Mesenchymal stem cell (in vitro differentiated cells and primary cell): ENCODE results near the gene MYBL2.

ENCODE experiments used
- DNase-seq: peaks from one replicate; pipeline ENCODE4 v3.0.0-alpha.2; 2013
- H2AFZ ChIP-seq: one replicate; pipeline ENCODE4 v1.6.1; 2013; ENCODE audit warnings: low read depth, mild to moderate bottlenecking, control low read depth, inconsistent platforms, low read length, moderate library complexity
- H2AK5ac ChIP-seq: 2 replicates; pipeline ENCODE4 v1.6.1; 2013; ENCODE audit warnings: low read length, moderate library complexity, mild to moderate bottlenecking, inconsistent platforms; ENCODE audit not compliant: severe bottlenecking
- H2BK120ac ChIP-seq: one replicate; pipeline ENCODE4 v1.6.1; 2013; ENCODE audit warnings: low read depth, mild to moderate bottlenecking, inconsistent platforms, low read length, moderate library complexity
- H2BK12ac ChIP-seq, 2 experiments: one replicate each; pipeline ENCODE4 v1.6.1; 2013; ENCODE audit warnings: inconsistent platforms in 2 of 2, low read length in 2 of 2, mild to moderate bottlenecking in 2 of 2, moderate library complexity in 2 of 2, control low read depth in 1 of 2
- H2BK15ac ChIP-seq: one replicate; pipeline ENCODE4 v1.6.1; 2013; ENCODE audit warnings: mild to moderate bottlenecking, low read depth, inconsistent platforms; ENCODE audit not compliant: poor library complexity, severe bottlenecking
- H2BK5ac ChIP-seq: 2 replicates; pipeline ENCODE4 v1.6.1; 2013; ENCODE audit warnings: low read depth, mild to moderate bottlenecking, low read length, control low read depth, inconsistent platforms; ENCODE audit not compliant: poor library complexity, severe bottlenecking
- H3K14ac ChIP-seq, 2 experiments: one replicate each; pipeline ENCODE4 v1.6.1; 2013; ENCODE audit warnings: inconsistent platforms in 2 of 2, low read length in 2 of 2, control low read depth in 1 of 2, mild to moderate bottlenecking in 1 of 2, moderate library complexity in 1 of 2
- H3K18ac ChIP-seq, 2 experiments: one replicate each; pipeline ENCODE4 v1.6.1; 2013; ENCODE audit warnings: inconsistent platforms in 2 of 2, low read length in 2 of 2, control low read depth in 1 of 2, low read depth in 1 of 2, mild to moderate bottlenecking in 1 of 2
- H3K23ac ChIP-seq, 2 experiments: one replicate each; pipeline ENCODE4 v1.6.1; 2013; ENCODE audit warnings: inconsistent platforms in 2 of 2, low read length in 2 of 2, mild to moderate bottlenecking in 2 of 2, moderate library complexity in 2 of 2, control low read depth in 1 of 2
- H3K27ac ChIP-seq: 2 replicates; pipeline ENCODE4 v1.5.1; 2013; ENCODE audit warnings: mild to moderate bottlenecking, moderate library complexity, low read length, control low read depth, inconsistent platforms; ENCODE audit not compliant: poor library complexity, severe bottlenecking
- H3K27me3 ChIP-seq, 2 experiments: 2 replicates each; pipeline versions ENCODE4 v1.6.1 to v1.7.0; 2013; ENCODE audit warnings: low read length in 2 of 2, mild to moderate bottlenecking in 2 of 2, moderate library complexity in 2 of 2, control low read depth in 1 of 2, inconsistent platforms in 1 of 2; ENCODE audit not compliant: control insufficient read depth in 1 of 2, insufficient read depth in 1 of 2
- H3K36me3 ChIP-seq, 2 experiments: 2 replicates each; pipeline versions ENCODE4 v1.6.1 to v1.7.0; 2013; ENCODE audit warnings: low read length in 2 of 2, control low read depth in 1 of 2, inconsistent platforms in 1 of 2, low read depth in 1 of 2, mild to moderate bottlenecking in 1 of 2; ENCODE audit not compliant: insufficient read depth in 2 of 2, control insufficient read depth in 1 of 2
- H3K4ac ChIP-seq, 2 experiments: one replicate each; pipeline ENCODE4 v1.6.1; 2013; ENCODE audit warnings: inconsistent platforms in 2 of 2, low read length in 2 of 2, mild to moderate bottlenecking in 2 of 2, moderate library complexity in 2 of 2, control low read depth in 1 of 2, low read depth in 1 of 2
- H3K4me1 ChIP-seq: 2 replicates; pipeline ENCODE4 v1.6.1; 2013; ENCODE audit warnings: low read depth, low read length, control low read depth; ENCODE audit not compliant: control insufficient read depth, insufficient read depth
- H3K4me2 ChIP-seq: 2 replicates; pipeline ENCODE4 v1.6.1; 2013; ENCODE audit warnings: low read length, mild to moderate bottlenecking, inconsistent platforms; ENCODE audit not compliant: poor library complexity, severe bottlenecking
- H3K4me3 ChIP-seq, 2 experiments: 2 replicates each; pipeline versions ENCODE4 v1.5.1 to v1.7.0; 2013; ENCODE audit warnings: low read length in 2 of 2, mild to moderate bottlenecking in 2 of 2, control low read depth in 1 of 2, low read depth in 1 of 2; ENCODE audit not compliant: insufficient read depth in 1 of 2
- H3K79me1 ChIP-seq: replicated peaks from 2 replicates; pipeline ENCODE4 v1.6.1; 2013; ENCODE audit warnings: mild to moderate bottlenecking, control low read depth, low read length, inconsistent platforms; ENCODE audit not compliant: poor library complexity, severe bottlenecking
- H3K9ac ChIP-seq: 2 replicates; pipeline ENCODE4 v1.7.0; 2013; ENCODE audit warnings: mild to moderate bottlenecking, low read length, moderate library complexity
- H3K9me3 ChIP-seq: 2 replicates; pipeline ENCODE4 v1.7.0; 2013; ENCODE audit warnings: mild to moderate bottlenecking, low read length; ENCODE audit not compliant: control insufficient read depth
- H4K8ac ChIP-seq: one replicate; pipeline ENCODE4 v1.6.1; 2013; ENCODE audit warnings: inconsistent platforms, mild to moderate bottlenecking, low read length, moderate library complexity
- H4K91ac ChIP-seq: one replicate; pipeline ENCODE4 v1.6.1; 2013; ENCODE audit warnings: mild to moderate bottlenecking, low read length, inconsistent platforms
- WGBS: methylation state at CpG from one replicate; pipeline ENCODE4 v1.1.7; 2013; ENCODE audit warnings: mixed read lengths; 5-methylcytosine and 5-hydroxymethylcytosine counted together

MYBL2 gene

DNA sequence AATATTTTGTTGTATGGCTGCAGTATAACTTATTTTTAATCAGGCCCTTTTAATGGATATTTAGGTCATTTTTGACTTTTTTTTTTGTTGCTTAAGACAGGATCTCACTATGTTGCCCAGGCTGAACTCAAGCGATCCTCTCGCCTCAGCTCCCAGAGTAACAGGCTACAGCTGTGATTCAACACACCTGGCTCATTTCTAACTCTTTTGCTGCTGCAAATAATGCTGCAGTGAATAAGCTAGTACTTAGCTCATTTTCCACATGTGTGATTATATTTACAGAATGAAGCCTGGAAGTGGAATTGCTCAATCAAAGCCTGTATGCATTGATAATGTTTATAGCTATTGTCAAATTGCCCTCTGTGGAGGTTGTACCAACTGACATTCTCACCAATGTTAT, 58.8 kb downstream of the MYBL2 start:
- H4K8ac ChIP-seq = no peak overlapping the region
- 85% methylated on average over 2 of the region's 2 CpGs for WGBS
- no peak overlapping the region for H3K9ac ChIP-seq
- H3K4ac ChIP-seq = no peak overlapping the region
- H2BK120ac ChIP-seq = no peak overlapping the region
- no peak overlapping the region for H2BK5ac ChIP-seq
- no peak overlapping the region for H3K27ac ChIP-seq
- H2AFZ ChIP-seq = no peak overlapping the region
- no peaks in the 10 kb centered on the region for H3K79me1 ChIP-seq
- H3K14ac ChIP-seq = no peak overlapping the region
- no peak overlapping the region for H2BK15ac ChIP-seq
- H3K27me3 ChIP-seq = peaks cover 6 to 15% of the 10 kb centered on the region in 2 experiments
- no peak overlapping the region for H2AK5ac ChIP-seq
- H4K91ac ChIP-seq = no peak overlapping the region
- H3K18ac ChIP-seq = no peak overlapping the region
- peak; percentile 48 for DNase-seq
- no peak overlapping the region for H3K4me3 ChIP-seq
- H3K4me1 ChIP-seq = peaks cover 4% of the 10 kb centered on the region
- no peak overlapping the region for H3K23ac ChIP-seq
- H3K36me3 ChIP-seq = no peaks in the 10 kb centered on the region
- H3K4me2 ChIP-seq = no peak overlapping the region
- no peaks in the 10 kb centered on the region for H3K9me3 ChIP-seq
- H2BK12ac ChIP-seq = no peak overlapping the region

DNA sequence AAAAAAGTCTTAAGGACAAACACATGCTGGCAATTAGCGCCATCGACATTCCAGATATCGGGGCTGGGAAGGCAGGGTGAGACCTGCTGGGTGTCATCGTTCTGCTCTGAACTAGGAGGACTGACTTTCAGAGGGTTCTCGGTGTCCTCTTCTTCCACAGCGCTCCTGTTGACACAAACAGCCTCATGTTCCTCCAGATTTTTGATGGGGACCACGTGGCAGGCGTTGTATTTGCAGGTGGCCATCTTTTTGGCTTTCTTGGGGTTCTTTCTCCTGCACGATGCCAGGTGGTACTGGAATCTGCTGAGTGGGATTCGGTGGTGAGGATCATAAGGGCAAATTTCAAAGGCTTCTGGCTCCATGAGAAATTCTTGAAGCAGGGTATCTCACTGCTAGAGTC, 59.4 kb downstream of the MYBL2 start:
- Histone ChIP-seq H4K8ac (no peak overlapping the region), H3K27me3 (peaks cover 6 to 9% of the 10 kb centered on the region in 2 experiments), H2BK12ac (no peak overlapping the region), H3K36me3 (no peaks in the 10 kb centered on the region), H2AK5ac (no peak overlapping the region), H3K4ac (peak overlapping the region; percentile 6 to 37), H3K79me1 (no peaks in the 10 kb centered on the region), H2BK5ac (no peak overlapping the region), H3K23ac (no peak overlapping the region), H3K9ac (no peak overlapping the region), H3K18ac (peak overlapping the region in 1 of 2 experiments; percentile 59), H3K4me2 (no peak overlapping the region), H4K91ac (no peak overlapping the region), H2AFZ (no peak overlapping the region), H3K27ac (no peak overlapping the region), H2BK120ac (peak overlapping the region; percentile 42), H3K9me3 (no peaks in the 10 kb centered on the region), H2BK15ac (no peak overlapping the region), H3K4me3 (no peak overlapping the region), H3K4me1 (peaks cover 4% of the 10 kb centered on the region), H3K14ac (no peak overlapping the region)
- no peak for DNase-seq
- 85% methylated on average over 10 of the region's 10 CpGs for WGBS

DNA sequence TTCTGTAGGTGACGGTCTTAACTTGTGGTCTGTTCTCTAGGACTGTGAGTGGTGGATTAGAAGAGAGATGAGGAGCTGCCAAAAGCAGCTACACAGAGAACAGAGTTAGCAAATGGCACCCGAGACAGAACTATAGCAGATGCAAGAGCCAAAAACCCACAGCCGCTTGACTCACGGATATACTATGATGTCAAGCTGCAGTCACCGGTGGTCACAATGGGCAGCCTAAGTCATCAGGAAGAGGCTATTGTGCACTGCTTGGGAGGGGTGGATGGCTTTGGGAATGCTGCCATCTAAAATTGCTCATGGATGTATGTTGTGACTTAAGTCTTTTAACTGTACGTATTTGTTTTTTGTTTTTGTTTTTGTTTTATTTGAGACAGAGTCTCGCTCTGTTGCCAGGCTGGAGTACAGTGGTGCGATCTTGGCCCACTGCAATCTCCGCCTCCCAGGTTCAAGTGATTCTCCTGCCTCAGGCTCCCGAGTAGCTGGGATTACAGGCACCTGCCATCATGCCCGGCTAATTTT, 60.0 kb downstream of the MYBL2 start, which contains the start of gene GTSF1L:
Gene GTSF1L, minus strand, starts transcription at position 192 of the 528 bp plus-strand sequence. CDS start 308 bp downstream, outside the sequence.
- Histone ChIP-seq H3K23ac (no peak within 1 kb of the TSS), H3K4me1 (peaks cover under 1% of the 10 kb centered on the region), H2AK5ac (no peak within 1 kb of the TSS), H2BK5ac (no peak within 1 kb of the TSS), H2AFZ (no peak within 1 kb of the TSS), H3K79me1 (no peaks in the 10 kb centered on the region), H2BK12ac (no peak within 1 kb of the TSS), H3K14ac (no peak within 1 kb of the TSS), H3K4me2 (no peak within 1 kb of the TSS), H3K36me3 (no peaks in the 10 kb centered on the region), H3K4ac (peak within 1 kb of the TSS; percentile 6 to 37), H3K27ac (no peak within 1 kb of the TSS), H3K4me3 (no peak within 1 kb of the TSS), H4K91ac (no peak within 1 kb of the TSS), H3K27me3 (peaks cover 4 to 10% of the 10 kb centered on the region in 2 experiments), H2BK120ac (peak within 1 kb of the TSS; percentile 42), H3K9ac (no peak within 1 kb of the TSS), H3K18ac (peak within 1 kb of the TSS in 1 of 2 experiments; percentile 59), H3K9me3 (no peaks in the 10 kb centered on the region), H2BK15ac (no peak within 1 kb of the TSS), H4K8ac (no peak within 1 kb of the TSS)
- no peak for DNase-seq
- WGBS = 93% methylated on average over 11 of the region's 11 CpGs

DNA sequence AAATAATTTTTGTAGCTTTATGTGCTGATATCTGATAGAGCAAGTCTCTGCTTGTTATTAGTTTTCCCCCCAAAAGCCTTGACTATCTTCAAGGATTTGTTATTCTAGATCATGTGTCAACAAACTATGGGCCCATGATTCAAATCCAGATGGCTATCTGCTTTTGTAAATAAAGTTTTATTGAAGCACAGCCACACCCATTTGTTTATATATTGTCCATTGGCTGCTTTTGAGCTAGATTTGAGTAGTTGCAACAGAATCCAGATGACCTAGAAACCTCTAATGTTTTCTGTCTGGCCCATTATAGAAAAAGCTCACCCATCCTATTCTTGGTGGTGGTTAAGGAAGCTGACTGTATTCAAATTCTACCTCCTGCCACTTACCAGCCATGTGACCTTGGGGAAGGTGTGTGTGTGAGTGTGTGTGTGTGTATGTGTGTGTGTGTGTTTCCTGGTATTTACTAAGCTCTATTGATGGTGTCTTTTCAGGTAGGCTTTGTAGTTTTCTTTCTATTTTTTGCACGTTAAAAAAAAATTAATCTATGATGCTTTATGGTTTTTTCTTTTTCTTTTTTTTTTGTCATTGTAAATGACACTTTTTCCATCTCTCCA, 61.2 kb downstream of the MYBL2 start:
- no peak overlapping the region for H3K4me3 ChIP-seq
- H3K4ac ChIP-seq = no peak overlapping the region
- H3K23ac ChIP-seq = no peak overlapping the region
- no peak overlapping the region for H2BK5ac ChIP-seq
- DNase-seq = no peak
- H2AFZ ChIP-seq = no peak overlapping the region
- H2BK120ac ChIP-seq = no peak overlapping the region
- no peak overlapping the region for H2BK12ac ChIP-seq
- H3K14ac ChIP-seq = no peak overlapping the region
- H4K91ac ChIP-seq = no peak overlapping the region
- no peak overlapping the region for H2AK5ac ChIP-seq
- H3K27ac ChIP-seq = no peak overlapping the region
- H3K79me1 ChIP-seq = no peaks in the 10 kb centered on the region
- H3K9ac ChIP-seq = no peak overlapping the region
- peaks cover 4 to 17% of the 10 kb centered on the region in 2 experiments for H3K27me3 ChIP-seq
- H3K9me3 ChIP-seq = no peaks in the 10 kb centered on the region
- no peak overlapping the region for H3K18ac ChIP-seq
- no peak overlapping the region for H2BK15ac ChIP-seq
- H3K4me2 ChIP-seq = no peak overlapping the region
- H3K4me1 ChIP-seq = no peaks in the 10 kb centered on the region
- no peaks in the 10 kb centered on the region for H3K36me3 ChIP-seq
- no peak overlapping the region for H4K8ac ChIP-seq
- no CpG with 5 or more reads among the region's 1 CpG for WGBS
